ENCODE data around the gene DNPH1.

DNPH1 gene

DNA sequence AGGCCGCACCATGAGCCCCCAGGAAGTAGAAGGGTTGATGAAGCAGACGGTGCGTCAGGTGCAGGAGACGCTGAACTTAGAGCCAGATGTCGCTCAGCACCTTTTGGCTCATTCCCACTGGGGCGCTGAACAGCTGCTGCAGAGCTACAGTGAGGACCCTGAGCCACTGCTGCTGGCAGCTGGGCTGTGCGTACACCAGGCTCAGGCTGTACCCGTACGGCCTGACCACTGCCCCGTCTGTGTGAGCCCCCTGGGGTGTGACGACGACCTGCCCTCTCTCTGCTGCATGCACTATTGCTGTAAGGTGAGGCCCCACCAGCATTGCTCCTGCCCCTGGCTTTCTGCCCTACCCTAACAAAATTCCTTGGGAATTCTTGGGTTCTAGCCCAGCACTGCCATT is 13.1 kb downstream of the DNPH1 start:
- no peak for DNase-seq (ENCODE audit: low read depth, low spot score)

DNA sequence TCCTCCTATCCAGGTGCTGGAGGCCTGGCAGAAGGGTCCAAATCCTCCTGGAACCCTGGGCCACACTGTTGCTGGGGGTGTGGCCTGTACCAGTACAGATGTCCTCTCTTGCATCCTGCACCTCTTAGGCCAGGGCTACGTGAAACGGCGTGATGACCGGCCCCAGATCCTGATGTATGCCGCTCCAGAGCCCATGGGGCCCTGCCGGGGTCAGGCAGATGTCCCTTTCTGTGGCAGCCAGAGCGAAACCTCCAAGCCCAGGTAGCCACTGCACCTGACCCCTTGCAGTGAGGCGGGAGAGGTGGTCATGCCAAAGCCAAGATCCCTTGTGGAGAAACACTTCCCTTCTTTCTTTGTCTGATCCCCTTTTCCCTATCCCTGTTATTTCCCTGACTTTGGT is 14.2 kb downstream of the DNPH1 start:
- DNase-seq (ENCODE audit: low read depth, low spot score), result no peak

DNA sequence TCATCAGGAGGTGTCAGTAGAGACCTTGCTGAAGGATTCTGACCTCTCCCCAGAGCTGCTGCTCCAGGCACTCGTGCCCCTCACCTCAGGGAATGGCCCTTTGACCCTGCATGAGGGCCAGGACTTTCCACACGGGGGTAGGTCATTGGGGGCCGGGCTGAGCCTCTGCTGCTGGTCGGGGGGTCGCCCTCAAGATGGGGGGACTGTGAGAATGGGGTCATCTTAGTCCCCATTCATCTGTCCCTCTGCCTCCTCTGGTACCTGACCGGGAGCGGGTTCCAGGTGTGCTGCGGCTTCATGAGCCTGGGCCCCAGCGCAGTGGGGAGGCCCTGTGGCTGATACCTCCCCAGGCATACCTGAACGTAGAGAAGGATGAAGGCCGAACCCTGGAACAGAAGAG is 15.8 kb downstream of the DNPH1 start:
- no peak for DNase-seq (ENCODE audit: low read depth, low spot score)

DNA sequence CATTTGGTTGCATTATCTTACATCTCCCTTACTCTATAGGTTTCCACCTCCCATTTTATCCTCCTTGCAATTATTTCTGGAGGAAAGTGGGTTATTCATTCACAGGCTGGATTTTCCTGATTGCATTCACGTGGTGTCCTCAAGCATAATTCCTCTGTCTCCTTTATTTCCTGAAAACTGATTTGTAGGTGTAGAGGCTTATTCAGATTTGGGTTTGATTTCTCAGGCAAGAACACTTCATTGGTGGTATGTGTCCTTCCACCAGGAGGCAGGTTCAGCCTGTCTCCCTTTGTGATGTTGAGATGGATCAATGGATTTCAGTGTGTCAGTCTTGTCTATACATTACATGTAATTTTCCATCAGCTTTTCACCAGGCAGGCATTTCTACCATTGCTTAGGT is 17.3 kb downstream of the DNPH1 start:
- no peak for DNase-seq (ENCODE audit: low read depth, low spot score)

DNA sequence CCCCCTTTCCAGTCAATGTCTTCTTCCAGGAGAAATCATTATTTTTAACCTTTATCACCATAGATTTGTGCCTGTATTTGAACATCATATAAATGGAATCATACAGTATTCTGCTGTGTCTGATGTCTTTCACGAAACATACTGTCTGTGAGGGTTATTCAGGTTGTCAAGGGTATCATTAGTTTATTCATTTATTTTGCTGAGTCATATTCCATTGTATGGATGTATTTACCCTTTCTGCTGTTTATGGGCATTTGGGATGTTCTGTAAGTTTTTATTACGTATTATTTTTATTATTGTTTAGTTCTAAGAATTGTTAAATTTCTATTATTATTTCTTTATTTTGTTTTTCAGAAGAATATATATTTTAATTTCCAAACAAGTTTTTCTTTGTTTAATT is 22.0 kb downstream of the DNPH1 start:
- DNase-seq (ENCODE audit: low read depth, low spot score), result no peak

DNA sequence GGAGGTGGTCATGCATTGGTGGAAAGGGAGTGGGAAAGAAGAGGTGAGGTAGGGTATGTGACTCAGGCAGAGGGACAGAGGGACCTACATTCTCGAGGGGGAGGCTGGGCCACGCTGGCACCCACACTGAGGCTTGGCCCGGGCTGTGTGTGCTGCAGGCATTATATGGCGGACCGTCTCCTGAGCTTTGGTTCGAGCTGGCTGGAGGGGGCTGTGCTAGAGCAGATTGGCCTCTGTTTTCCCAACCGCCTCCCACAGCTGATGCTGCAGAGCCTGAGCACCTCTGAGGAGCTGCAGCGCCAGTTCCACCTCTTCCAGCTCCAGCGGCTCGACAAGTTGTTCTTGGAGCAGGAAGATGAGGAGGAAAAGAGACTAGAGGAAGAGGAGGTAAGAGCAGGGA is 23.4 kb downstream of the DNPH1 start:
- no peak for DNase-seq (ENCODE audit: low read depth, low spot score)

DNA sequence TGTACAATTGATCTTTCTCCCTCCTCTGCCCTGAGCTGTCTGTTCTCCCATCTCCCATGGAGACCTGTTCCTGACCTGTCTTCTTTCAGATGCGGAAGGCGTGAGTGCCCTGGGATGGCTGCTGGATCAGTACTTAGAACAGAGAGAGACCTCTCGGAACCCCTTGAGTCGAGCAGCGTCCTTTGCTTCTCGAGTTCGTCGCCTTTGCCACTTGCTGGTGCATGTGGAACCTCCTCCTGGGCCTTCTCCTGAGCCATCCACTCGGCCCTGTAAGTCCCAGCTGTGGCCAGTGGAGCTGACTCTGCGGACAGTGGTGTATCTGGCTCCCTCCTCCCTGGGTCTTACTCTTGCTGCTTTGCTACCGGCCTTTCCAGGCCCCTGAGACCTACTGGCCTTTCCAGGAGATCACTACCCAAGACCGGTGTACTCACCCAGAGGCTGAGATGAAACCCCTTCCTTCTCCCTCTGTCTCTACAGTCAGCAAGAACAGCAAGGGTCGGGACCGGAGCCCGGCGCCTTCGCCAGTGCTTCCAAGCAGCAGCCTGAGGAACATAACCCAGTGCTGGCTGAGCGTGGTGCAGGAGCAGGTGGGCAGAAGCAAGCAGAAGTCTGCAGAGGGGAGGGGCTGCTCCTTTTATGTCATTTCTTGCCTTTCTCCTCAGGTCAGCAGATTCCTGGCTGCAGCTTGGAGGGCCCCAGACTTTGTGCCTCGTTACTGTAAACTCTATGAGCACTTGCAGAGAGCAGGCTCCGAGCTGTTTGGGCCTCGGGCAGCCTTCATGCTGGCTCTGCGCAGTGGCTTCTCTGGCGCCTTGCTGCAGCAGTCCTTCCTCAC is 24.8 kb downstream of the DNPH1 start:
- DNase-seq (ENCODE audit: low read depth, low spot score), result peak; percentile 47

DNA sequence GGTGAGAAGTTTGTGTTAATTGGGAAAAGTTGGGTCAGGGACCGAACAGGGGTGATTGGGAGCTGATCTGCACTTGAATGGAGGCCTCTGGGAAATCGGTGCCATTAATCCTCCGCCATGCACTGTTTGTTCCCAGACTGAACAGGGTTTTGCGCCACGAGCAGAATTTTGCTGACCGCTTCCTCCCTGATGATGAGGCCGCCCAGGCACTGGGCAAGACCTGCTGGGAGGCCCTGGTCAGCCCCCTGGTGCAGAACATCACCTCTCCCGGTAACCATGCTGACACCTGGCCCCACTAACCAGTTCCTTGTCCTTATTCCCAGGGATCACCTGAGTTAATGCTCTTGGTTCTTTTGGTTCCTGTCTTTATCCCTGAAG is 25.6 kb downstream of the DNPH1 start:
- no peak for DNase-seq (ENCODE audit: low read depth, low spot score)

DNA sequence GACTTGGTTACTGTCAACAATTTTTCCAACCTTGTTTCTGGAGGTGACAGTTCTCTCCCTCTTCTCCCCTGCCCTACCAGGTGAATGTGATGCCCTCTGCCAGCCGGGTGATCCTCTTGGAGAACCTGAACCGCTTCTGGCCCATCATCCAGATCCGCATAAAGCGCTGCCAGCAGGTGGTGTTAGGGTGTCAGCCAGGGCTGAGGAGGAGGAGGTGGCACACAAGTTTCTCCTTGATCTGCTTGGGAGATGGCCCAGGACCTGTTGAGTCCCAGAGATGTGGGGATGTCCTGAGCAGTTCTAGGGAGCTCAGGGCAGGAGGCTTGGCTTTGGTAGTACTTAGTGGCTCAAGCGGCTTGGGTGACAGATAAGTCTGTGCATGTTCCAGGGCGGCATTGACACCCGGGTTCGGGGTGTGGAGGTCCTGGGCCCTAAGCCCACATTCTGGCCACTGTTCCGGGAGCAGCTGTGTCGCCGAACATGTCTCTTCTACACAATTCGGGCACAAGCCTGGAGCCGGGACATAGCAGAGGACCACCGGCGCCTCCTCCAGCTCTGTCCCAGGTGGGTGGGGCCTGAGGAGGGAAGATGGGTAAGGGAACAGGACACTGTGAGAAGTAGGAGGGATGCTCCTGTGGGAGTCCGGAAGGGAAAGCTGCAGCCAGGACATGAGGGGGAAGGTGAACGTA is 26.1 kb downstream of the DNPH1 start:
- no peak for DNase-seq (ENCODE audit: low read depth, low spot score)

DNA sequence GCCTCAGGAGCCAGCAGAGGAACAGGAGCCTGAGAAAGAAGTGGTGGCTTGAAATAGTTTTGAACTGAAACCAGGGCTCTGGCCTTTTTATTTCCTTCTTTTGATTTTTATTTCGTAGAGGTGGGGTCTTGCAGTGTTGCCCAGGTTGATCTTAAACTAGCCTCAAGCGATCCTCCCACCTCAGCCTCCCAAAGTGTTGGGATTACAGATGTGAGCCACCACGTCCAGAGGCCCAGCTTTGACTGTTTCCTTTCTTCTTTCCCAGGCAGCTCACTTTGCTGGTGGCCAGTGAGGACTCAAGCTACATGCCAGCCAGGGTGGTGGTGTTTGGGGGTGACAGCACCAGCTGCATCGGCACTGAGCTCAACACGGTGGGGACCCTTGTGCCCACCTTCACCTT is 26.8 kb downstream of the DNPH1 start:
- no peak for DNase-seq (ENCODE audit: low read depth, low spot score)

DNA sequence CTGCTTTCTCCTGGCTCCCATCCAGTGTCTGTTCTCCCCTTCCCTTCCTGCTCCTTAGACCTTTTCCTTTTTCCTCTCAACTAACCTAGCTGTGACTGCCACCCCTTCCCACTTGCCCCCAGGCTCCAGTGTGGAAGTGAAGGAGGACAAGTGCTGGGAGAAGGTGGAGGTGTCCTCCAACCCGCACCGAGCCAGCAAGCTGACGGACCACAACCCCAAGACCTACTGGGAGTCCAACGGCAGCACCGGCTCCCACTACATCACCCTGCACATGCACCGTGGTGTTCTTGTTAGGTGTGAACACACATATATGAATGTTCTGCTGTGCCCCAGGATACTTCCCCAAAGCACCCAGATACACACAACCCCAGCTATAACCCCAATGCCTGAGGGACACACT is 28.7 kb downstream of the DNPH1 start:
- no peak for DNase-seq (ENCODE audit: low read depth, low spot score)

DNA sequence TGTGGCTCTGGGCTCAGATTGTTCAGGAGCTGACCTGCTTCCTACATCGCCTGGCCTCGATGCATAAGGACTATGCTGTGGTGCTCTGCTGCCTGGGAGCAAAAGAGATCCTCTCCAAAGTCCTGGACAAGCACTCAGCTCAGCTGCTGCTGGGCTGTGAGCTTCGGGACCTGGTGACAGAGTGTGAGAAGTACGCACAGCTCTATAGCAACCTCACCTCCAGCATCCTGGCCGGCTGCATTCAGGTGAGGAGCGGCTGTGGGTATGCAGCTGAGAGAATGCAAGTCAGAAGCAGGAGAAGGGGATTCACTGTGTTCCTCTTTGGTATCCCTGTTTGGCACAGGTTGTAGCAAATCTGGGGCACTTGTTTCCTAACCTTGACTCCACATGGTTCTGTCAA is 29.4 kb downstream of the DNPH1 start:
- DNase-seq (ENCODE audit: low read depth, low spot score), result no peak

DNA sequence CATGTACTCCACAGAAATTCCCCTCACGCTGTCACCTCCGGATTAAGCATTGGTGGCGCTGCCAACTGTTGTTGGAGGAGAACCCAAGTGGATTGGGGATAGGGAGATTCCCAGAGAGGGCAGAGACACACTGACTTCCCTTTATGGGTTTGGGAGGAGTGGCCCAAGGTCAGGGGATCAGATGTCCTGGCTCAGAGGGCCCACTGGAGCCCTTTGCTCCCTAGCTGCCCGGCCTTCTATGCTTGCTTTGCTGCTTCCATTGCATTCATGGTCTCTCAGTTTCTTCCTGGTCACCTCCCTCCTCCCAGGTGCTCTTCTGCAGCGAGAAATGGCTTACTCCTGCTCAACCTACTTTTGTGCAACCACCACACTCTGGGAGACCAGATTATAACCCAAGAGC is 32.9 kb downstream of the DNPH1 start:
- DNase-seq (ENCODE audit: low read depth, low spot score), result no peak

DNA sequence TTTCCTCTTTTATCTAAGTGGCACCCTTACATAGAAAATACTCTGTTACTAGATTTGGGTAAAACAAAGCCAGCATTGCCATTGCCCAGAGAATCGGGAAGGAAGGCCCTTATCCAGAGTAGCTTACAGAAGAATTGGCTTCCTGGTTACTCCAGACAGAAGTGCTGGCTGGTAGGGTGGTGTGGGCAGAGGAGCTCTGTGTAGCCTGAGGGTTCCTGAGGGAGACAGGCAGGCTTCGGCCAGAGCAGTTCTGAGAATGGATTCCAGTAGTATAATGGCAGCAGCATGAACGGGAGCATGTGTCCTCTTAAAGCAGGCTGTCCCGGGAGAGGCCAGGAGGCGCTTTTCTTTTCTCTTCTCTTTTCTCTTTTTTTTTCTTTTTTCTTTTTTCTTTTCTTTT is 35.4 kb downstream of the DNPH1 start:
- DNase-seq (ENCODE audit: low read depth, low spot score), result peak; percentile 69

DNA sequence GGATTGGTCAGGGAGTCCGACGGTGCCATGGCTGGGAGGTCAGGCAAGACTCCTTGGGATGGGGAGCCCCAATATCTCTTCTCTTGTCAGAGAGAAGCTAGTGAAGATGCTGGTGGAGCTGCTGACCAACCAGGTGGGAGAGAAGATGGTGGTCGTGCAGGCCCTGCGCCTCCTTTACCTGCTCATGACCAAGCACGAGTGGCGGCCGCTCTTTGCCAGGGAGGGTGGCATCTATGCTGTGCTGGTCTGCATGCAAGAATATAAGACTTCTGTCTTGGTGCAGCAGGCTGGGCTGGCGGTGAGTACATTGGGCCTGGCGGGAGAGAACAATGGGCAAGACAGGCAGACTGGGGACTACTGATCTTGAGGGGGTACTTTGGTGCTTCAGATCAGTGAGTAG is 36.4 kb downstream of the DNPH1 start:
- no peak for DNase-seq (ENCODE audit: low read depth, low spot score)

DNA sequence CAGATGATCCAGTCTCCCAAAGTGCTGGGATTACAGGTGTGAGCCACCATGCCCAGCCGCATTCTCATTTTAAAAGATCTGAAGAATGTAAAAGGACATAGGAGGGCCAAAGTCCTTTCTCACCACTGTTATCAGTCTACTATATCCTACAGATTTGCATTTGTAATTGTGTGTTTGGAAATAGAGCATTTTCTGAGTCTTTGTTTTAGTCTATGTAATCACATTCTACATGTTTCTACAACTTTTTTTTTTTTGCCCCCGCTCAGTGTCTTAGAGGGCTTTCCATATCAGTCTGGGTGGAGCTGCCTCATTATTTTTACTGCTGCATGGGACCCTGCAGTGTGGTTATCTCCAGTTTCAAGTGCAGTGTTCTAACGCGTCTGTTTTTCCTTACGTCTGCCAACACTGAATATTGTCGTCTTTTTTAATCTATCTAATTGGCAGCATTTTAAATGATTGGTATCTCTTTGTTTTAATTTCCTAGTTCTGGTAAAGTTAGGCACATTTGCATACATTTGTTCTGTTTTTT is 39.4 kb downstream of the DNPH1 start:
- DNase-seq (ENCODE audit: low read depth, low spot score), result no peak

DNA sequence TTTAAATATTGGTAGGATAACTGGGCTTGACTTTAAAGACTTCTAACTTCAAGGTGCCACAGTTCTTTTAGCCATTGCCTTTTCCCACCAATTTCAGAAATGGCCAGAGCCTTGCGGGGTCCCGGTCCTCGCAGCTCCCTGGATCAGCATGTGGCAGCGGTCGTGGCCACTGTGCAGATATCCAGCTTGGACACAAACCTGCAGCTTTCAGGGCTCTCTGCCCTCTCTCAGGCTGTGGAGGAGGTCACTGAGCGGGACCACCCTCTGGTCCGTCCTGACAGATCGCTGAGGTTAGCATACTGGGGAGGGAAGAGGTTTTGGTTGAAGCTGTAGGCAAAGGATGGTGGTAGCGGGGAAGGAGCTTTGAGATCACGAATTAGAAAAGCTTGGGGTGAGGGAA is 40.9 kb downstream of the DNPH1 start:
- no peak for DNase-seq (ENCODE audit: low read depth, low spot score)

DNA sequence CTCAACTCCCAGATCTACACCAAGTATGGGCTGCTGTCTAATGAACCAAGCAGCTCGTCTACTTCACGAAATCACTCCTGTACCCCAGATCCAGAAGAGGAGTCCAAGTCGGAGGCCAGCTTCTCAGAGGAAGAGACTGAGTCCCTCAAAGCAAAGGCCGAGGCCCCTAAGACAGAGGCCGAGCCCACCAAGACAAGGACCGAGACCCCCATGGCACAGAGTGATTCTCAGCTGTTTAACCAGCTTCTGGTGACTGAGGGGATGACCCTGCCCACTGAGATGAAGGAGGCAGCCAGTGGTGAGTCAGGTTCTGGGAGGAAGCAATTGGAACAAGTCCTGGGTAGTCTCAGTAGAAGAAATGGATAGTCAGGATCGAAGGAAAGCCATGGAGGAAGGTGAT is 41.5 kb downstream of the DNPH1 start:
- no peak for DNase-seq (ENCODE audit: low read depth, low spot score)

DNA sequence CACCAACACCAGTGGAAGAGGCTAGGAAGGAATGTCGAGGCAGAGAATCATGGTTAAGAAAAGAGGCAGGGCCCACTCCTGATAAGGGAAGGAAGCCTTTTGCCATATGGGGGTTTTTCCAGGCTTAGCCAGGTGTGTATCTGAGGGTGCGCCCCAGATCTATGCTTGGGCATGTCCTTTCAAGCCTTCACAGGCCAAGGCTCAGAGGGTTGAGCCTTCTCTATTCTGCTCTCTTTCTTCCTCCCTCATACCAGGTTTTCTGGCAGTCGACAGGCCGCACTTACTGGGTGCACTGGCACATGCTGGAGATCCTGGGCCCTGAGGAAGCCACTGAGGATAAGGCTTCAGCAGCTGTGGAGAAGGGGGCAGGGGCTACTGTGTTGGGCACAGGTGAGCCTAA is 42.6 kb downstream of the DNPH1 start:
- DNase-seq (ENCODE audit: low read depth, low spot score), result no peak

DNA sequence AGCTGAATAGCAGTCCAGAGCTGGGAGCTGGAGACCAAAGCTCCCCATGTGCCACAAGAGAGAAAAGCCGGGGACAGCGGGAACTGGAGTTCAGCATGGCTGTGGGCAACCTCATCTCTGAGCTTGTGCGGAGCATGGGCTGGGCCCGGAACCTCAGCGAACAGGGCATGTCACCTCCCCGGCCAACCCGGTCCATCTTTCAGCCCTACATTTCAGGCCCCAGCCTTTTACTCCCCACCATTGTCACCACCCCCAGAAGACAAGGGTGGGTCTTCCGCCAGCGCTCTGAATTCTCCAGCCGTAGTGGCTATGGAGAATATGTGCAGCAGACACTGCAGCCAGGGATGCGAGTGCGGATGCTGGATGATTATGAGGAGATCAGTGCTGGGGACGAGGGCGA is 43.3 kb downstream of the DNPH1 start:
- DNase-seq (ENCODE audit: low read depth, low spot score), result no peak

DNA sequence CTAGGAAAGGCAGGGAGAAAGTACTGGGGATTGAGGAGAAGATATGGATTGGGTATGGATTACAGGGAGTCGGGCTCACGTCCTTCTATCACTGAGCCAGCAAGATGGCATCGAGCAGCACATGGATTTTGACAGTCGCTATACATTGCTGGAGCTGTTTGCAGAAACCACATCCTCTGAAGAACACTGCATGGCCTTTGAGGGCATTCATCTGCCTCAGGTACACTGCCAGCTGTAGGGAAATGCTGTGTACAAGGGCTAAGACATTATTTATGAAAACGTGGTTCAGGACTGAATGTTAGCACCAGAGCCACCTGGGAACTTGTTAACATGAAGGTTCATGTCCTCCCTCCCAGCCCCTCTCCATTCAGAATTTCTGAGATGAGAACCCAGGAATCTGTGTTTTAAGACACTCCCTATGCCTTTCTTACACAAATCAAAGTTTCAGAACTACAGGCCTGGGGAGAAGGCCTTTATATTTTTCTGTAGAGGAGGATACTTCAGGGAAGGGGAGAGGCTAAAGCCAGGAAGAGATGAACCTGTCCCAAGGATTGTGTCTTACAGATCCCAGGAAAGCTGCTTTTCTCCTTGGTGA is 43.8 kb downstream of the DNPH1 start:
- DNase-seq (ENCODE audit: low read depth, low spot score), result no peak

DNA sequence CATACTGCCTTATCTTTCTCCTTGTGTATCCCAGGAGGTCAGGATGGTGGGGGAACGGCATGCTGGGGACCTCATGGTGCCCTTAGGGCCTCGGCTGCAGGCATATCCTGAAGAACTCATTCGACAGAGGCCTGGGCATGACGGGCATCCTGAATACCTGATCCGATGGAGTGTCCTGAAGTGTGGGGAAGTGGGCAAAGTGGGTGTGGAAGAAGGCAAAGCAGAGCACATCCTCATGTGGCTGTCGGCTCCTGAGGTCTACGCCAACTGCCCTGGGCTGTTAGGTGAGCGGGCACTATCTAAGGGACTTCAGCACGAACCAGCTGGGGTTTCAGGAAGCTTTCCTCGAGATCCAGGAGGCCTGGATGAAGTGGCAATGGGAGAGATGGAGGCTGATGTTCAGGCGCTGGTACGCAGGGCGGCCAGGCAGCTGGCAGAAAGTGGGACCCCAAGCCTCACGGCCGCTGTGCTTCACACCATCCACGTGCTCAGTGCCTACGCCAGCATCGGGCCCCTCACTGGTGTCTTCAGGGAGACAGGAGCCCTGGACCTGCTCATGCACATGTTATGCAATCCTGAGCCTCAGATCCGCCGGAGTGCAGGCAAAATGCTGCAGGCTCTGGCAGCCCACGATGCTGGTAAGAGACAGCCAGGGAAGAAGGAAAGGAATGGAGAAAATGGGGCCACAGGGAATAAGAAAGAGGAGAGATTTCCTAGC is 44.9 kb downstream of the DNPH1 start:
- no peak for DNase-seq (ENCODE audit: low read depth, low spot score)

Measured in ELF-1 (cell line).